ENCODE measurements around the gene GYPC.
"Not testable (repeated sequence)": the region's sequence is repeated elsewhere in the genome, so short reads cannot be mapped to it uniquely, and the experiment has no call there.

GYPC gene

DNA sequence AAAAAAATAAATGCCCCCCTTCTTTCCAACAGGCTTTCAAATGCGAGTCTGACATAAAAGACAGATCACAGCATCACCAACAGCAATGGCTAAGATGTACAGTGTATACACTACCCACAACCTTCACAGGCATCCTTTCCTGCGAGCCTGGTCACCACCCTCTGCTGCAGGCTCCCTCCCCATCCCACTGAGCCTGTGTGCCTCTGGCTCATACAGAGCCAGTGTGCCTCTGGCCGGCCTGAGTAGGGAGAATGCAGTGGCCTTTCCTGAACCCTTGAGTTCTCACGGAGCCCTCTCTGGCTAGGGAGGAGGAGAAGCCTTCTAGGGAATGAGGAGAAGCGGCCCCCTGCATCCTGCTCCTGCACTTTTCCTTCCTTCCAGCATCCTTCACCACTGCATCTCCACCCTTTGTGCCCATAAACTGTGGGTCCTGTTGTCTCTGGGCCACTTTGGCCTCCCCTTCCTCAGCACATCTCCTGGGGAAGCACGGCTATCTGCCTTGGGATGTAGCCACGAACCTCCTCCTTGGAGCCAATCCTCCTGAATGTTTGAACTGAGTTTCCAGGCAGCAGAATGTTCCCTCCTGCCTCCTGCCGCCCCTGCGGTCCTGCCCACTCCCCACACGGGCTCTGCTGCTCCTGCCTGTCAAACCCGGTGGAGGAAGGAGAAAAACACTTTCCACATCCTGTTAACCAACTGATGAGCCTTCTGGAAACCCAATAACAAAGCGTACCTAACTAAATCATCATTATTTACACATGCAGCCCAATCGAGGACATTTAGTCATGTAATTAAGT, 22.5 kb downstream of the GYPC start:
- TF ChIP-seq, protein P1, sequence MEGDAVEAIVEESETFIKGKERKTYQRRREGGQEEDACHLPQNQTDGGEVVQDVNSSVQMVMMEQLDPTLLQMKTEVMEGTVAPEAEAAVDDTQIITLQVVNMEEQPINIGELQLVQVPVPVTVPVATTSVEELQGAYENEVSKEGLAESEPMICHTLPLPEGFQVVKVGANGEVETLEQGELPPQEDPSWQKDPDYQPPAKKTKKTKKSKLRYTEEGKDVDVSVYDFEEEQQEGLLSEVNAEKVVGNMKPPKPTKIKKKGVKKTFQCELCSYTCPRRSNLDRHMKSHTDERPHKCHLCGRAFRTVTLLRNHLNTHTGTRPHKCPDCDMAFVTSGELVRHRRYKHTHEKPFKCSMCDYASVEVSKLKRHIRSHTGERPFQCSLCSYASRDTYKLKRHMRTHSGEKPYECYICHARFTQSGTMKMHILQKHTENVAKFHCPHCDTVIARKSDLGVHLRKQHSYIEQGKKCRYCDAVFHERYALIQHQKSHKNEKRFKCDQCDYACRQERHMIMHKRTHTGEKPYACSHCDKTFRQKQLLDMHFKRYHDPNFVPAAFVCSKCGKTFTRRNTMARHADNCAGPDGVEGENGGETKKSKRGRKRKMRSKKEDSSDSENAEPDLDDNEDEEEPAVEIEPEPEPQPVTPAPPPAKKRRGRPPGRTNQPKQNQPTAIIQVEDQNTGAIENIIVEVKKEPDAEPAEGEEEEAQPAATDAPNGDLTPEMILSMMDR (IDR thresholded peaks at IDR 0.05; ENCODE audit: extremely low read depth, missing control alignments), result no peak
- DNase-seq (ENCODE audit: low spot score), result no peak

- DNase-seq (ENCODE audit: low spot score), result no peak
- TF ChIP-seq, protein P1 (IDR thresholded peaks at IDR 0.05; ENCODE audit: extremely low read depth, missing control alignments), result no peak
Observed at GRCh38 chr2:126679094-126679713, 23.2 kb downstream of the GYPC start.

GRCh38 chr2:126681505-126681904, 25.5 kb downstream of the GYPC start:
- no peak for DNase-seq (ENCODE audit: low spot score)
- TF ChIP-seq, protein P1 (IDR thresholded peaks at IDR 0.05; ENCODE audit: extremely low read depth, missing control alignments), result no peak

DNA sequence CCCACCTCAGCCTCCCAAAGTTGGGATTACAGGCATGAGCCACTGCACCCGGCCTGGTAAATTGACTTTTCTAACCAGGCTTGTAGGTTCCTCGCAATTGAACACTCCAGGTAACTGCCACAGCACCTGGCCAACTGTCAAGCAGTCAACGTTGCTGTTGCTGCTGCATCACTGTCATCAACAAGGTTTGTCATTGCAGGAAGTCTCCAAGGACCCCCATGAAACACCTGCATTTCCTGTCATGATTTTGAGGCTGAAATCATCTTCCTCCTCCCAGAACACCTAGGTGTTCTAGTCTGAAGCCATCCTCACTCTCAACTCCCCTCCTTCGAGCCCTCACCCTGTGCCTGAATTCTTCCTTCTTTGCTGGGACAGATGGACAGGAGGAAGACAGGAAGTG, 29.7 kb downstream of the GYPC start:
- TF ChIP-seq, protein P1 (IDR thresholded peaks at IDR 0.05; ENCODE audit: extremely low read depth, missing control alignments), result no peak
- no peak for DNase-seq (ENCODE audit: low spot score)

- no peak for DNase-seq (ENCODE audit: low spot score)
- TF ChIP-seq, protein P1 (IDR thresholded peaks at IDR 0.05; ENCODE audit: extremely low read depth, missing control alignments), result no peak
Observed at GRCh38 chr2:126686286-126686685, 30.3 kb downstream of the GYPC start.

DNA sequence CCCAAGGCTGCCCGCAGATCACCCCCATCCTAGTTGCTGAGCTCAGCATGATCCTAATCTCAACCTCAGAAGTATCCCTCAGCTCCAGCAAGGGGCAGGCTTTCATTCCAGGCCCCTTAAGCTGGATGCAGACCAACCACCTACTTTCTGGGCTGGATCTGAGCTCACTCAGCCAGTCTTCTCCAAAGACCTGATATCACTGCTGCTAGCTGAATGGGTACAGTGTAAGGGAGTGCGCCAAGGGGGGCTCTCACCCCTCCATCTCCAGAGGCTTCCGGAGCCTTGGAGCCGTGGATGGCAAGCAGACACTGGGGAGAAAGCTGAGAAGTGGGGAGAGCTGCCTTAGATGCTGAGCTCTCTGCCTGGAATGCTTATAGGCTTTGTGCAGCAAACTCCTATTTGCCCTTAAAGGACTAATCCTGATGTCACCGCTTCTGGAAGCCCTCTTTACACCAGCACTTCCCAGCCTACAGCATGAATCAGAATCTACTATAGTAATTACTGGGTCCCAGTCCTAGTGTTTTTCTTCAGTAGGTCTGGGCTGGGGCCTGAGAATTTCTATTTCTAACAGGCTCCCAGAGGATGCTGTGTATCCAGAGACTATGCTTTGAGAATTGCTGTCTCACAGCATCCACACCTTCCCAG, 31.0 kb downstream of the GYPC start:
- no peak for DNase-seq (ENCODE audit: low spot score)
- TF ChIP-seq, protein P1 (IDR thresholded peaks at IDR 0.05; ENCODE audit: extremely low read depth, missing control alignments), result no peak

GRCh38 chr2:126687503-126687902, 31.5 kb downstream of the GYPC start:
- TF ChIP-seq, protein P1 (IDR thresholded peaks at IDR 0.05; ENCODE audit: extremely low read depth, missing control alignments), result no peak
- DNase-seq (ENCODE audit: low spot score), result no peak

- not testable (repeated sequence) for DNase-seq (ENCODE audit: low spot score)
Observed at GRCh38 chr2:126688594-126688993, 32.6 kb downstream of the GYPC start.

DNA sequence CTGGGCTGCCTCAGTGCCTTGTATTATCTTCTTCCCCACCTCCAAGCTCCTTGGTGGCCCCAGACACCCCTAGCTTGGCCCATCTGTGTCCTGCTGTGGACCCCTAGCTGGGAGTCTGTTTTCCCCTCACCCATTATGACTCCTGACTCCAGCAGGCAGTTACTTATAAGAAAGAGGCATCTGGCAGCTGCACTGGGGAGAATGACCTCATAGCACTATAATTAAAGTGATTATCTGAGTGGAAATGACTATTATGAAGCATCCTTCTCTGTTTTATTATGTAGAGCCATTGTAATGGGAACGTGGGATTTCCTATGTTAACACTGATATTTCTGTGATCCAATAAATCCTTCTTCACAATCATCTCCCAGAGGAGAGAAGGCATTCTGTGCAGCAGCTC, 36.3 kb downstream of the GYPC start:
- DNase-seq (ENCODE audit: low spot score), result not testable (repeated sequence)

DNA sequence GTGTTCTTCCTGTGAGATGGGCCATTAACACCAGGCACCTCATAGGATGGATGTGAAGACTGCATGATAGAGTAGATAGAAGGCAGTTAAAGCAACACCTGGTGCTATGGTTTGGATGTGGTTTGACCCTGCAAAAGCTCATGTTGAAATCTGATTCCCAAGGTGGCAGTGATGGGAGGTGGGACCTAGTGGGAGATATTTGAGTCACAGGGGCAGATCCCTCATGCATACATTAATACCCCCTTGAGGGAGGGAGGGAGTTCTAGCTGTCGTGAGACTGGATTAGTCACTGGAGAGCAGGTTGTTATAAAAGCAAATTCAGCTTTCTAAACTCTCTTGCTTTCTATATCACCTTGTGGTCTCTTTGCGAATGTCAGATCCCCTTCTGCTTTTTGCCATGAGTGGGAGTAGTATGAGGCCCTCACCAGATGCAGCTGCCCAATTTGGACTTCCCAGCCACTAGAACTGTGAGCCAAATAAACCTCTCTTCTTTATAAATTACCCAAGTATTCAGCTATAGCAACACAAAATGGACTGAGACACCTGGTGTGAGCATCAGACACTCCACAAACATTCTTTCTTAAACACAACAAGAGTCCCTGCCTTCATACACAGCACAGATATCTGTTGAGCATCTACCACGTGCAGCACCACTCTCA, 37.1 kb downstream of the GYPC start:
- not testable (repeated sequence) for DNase-seq (ENCODE audit: low spot score)
